IPS-11a (cell line): ENCODE results near the gene SMC1B.
"Not testable (repeated sequence)": the region's sequence is repeated elsewhere in the genome, so short reads cannot be mapped to it uniquely, and the experiment has no call there.

ENCODE experiments used
- H3K4me3 ChIP-seq: one replicate; pipeline ENCODE4 v1.5.1; 2013; ENCODE audit warnings: low read depth, low read length, control low read depth

SMC1B gene

DNA sequence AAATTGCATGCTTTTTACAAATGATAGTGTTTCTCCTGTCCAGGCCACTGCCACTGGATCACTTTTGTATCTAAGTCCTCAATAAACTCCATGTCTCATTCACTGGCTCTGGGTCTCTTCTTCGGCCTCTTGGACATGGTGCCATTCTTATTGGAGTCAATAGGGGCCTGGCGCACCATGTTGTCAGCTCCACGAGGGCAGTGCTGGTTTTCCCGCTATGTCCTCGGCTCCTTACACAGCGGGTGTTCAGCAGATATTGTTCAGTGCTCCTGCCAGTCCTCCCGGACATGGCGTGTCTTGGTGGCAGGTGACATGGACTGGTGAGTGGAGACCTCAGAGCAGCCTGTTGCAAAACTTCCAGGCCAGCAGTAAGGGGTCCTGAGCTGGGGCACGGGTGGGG lies 107.3 kb downstream of the SMC1B start:
- H3K4me3 ChIP-seq, result no peak overlapping the region

DNA sequence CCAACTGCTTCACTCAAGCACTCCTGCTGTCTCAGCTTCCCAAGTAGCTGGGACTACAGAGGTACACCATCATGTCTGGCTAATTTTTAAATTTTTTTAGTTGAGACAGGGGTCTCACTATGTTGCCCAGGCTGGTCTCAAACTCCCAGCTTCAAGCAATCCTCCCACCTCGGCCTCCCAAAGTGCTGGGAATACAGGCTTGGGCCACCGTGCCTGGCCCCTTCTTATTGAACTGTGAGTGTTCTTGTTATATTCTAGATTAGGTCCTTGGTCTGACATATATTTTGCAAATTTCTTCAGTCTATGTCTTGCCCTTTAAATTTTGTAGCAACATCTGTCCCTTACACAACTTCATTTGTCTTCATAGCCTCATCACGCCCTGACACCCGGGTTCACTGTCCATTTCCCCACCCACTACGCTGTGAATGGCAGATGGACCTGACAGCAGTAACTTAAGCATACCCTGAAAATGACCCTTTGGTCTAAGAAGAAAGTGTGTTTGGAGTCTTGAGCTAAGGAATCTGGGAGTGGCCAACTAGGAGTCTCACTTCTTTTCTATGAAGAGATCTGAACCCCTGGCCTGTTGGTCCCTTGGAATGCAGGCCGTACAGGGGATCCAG lies 107.8 kb downstream of the SMC1B start:
- no peak overlapping the region for H3K4me3 ChIP-seq

DNA sequence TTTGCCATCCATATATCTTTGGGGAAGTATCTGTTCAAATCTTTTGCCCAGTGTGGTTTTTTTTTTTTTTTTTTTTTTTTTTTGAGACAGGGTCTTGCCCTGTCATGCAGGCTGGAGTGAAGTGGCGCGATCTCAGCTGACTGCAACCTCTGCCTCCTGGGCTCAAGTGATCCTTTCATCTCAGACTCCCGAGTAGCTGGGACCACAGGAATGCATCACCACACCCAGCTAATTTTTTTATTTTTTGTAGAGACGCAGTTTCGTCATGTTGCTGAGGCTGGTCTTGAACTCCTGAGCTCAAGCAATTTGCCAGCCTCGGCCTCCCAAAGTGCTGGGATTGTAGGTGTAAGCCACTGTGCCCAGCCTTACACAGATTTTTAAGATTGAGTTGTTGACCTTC lies 108.4 kb downstream of the SMC1B start:
- no peak overlapping the region for H3K4me3 ChIP-seq

DNA sequence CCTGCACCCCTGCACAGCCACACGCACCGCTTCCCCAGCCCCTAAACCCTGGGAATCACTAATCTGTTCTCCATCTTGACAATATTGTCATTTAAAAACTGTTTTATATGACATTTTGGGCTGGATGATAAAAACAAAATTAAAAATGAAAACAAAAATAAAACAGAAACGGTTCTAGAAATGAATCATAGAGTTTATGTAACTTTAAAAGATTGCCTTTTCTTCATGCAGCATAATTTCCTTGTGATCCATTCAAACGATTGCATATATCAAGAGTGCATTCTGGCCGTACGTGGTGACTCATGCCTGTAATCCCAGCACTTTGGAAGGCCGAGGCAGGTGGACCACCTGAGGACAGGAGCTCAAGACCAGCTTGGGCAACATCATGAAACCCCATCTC lies 110.2 kb downstream of the SMC1B start:
- no peak overlapping the region for H3K4me3 ChIP-seq

DNA sequence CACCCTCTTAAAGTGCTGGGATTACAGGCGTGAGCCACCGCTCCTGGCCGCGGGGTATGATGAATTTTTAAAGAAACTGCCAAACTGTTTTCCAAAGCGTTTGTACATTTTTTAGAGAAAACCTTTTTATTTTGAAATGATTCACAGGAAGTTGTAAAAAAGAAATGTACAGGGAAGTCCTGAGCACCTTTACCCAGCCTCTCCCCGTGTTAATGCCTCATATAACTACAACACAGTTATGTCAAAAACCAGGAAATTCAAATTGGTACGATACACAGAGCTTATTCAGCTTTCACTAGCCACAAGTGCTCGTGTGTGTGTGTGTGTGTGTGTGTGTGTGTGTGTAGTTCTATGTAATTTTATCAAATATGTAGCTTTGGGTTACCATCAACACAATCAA lies 110.6 kb downstream of the SMC1B start:
- no peak overlapping the region for H3K4me3 ChIP-seq

GRCh38 chr22:45298934-45299505 lies 114.4 kb downstream of the SMC1B start:
- no peak overlapping the region for H3K4me3 ChIP-seq

DNA sequence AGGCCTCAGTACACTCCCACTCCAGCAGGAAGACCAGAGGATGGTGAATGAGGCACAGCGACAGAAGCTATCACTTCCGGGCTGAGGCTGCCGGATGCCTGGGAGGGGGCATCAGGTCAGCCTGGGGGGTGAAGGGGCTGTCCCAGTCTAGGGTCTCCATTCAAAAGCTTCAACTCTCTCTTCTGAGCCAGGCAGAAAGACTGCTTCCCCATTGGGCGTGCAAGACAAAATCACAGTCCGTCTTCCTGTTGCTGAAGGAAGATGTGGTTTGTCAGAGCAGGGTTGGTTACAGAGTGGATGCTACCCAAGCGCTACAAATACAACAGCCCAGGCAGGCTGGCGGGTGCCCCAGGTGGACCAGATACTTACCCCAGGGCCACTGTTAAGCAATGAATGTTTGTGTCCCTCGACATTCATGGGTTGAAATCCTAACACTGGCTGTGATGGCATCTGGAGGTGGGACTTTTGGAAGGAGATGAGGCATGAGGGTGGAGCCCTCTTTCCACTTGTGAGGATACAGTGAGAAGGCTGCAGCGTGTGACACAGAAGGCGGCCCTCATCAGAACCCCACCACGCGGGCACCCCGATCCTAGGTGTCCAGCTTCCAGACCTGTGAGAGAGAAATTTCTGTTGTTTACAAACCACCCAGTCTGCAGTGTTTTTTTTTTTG lies 116.6 kb downstream of the SMC1B start:
- H3K4me3 ChIP-seq, result no peak overlapping the region

DNA sequence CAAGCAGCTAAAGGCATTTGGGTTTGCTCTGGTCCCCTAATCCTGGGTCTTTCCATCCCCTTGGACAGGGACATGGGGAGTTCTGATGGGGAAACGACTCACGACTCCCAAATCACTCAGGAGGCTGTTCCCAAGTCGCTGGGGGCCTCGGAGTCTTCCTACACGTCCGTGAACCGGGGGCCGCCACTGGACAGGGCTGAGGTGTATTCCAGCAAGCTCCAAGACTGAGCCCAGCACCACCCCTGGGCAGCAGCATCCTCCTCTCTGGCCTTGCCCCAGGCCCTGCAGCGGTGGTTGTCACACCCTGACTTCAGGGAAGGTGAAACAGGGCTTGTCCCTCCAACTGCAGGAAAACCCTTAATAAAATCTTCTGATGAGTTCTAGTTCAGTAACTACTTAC lies 117.9 kb downstream of the SMC1B start:
- H3K4me3 ChIP-seq, result no peak overlapping the region

GRCh38 chr22:45295004-45295403 lies 118.4 kb downstream of the SMC1B start:
- H3K4me3 ChIP-seq, result not testable (repeated sequence)
